CD4-positive, alpha-beta T cell treated with Interleukin-12 subunit alpha and Interleukin-12 subunit beta, for 1 hour (primary cell): Measurements from ENCODE around the gene SAT1.

Experiments
- DNase-seq: peaks from one replicate; pipeline ENCODE4 v3.0.0-alpha.2; 2020

SAT1 gene

GRCh38 chrX:23811656-23812055 is 28.7 kb downstream of the SAT1 start:
- no peak for DNase-seq

- DNase-seq: no peak
Observed at GRCh38 chrX:23813808-23814207, 30.8 kb downstream of the SAT1 start.

GRCh38 chrX:23815376-23815775 is 32.4 kb downstream of the SAT1 start:
- DNase-seq: no peak

- DNase-seq: no peak
Observed at GRCh38 chrX:23816179-23816578, 33.2 kb downstream of the SAT1 start.

- DNase-seq: no peak
Observed at GRCh38 chrX:23817979-23818336, 35.0 kb downstream of the SAT1 start.

- no peak for DNase-seq
Observed at GRCh38 chrX:23819385-23820234, 36.6 kb downstream of the SAT1 start.

- DNase-seq: no peak
Observed at GRCh38 chrX:23820235-23820782, 37.3 kb downstream of the SAT1 start.

- DNase-seq: no peak
Observed at GRCh38 chrX:23821847-23822246, 38.9 kb downstream of the SAT1 start.

- no peak for DNase-seq
Observed at GRCh38 chrX:23822397-23822796, 39.4 kb downstream of the SAT1 start.

GRCh38 chrX:23822841-23823240 is 39.9 kb downstream of the SAT1 start:
- DNase-seq: no peak

GRCh38 chrX:23825675-23826074 is 42.7 kb downstream of the SAT1 start:
- no peak for DNase-seq

- no peak for DNase-seq
Observed at GRCh38 chrX:23826216-23826615, 43.2 kb downstream of the SAT1 start.

- DNase-seq: no peak
Observed at GRCh38 chrX:23826653-23827052, 43.7 kb downstream of the SAT1 start.

- no peak for DNase-seq
Observed at GRCh38 chrX:23828881-23829280, 45.9 kb downstream of the SAT1 start.

- no peak for DNase-seq
Observed at GRCh38 chrX:23832721-23833120, 49.7 kb downstream of the SAT1 start.
